GM18505 (cell line): ENCODE data around the gene ARMC6.

Experiments
- ATAC-seq: cut with Tn5 transposase; IDR thresholded peaks from one replicate; pipeline ENCODE4 v1.9.1; 2021; ENCODE audit not compliant: unreplicated experiment
- POLR2A ChIP-seq: IDR thresholded peaks from 4 replicates; pipeline ENCODE4 v1.6.1; 2011; ENCODE audit warnings: borderline replicate concordance; ENCODE audit not compliant: insufficient read depth, insufficient read length; ENCODE audit errors: extremely low read depth

ARMC6 gene

DNA sequence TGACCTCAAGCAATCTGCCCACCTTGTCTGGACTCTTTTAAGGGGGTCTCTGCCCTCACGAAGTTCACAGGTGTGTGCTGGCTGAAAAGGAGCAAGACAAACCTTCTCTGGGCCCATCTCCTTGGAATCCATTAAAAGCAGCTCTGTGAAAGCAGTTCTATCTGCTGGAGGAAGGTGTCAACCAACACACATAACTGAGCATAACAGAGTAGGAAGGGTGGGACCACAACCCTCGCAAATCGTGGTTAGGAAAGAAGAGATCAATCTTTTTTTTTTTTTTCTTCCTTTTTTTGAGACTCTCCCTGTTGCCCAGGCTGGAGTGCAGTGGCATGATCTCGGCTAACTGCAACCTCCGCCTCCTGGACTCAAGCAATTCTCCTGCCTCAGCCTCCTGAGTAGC, 1.5 kb upstream of the ARMC6 start:
- no peak for ATAC-seq
- TF ChIP-seq POLR2A = no peak

GRCh38 chr19:19032420-19033175, 805 bp upstream of the ARMC6 start:
- peak; percentile 29 for TF ChIP-seq POLR2A
- peak; percentile 25 for ATAC-seq

DNA sequence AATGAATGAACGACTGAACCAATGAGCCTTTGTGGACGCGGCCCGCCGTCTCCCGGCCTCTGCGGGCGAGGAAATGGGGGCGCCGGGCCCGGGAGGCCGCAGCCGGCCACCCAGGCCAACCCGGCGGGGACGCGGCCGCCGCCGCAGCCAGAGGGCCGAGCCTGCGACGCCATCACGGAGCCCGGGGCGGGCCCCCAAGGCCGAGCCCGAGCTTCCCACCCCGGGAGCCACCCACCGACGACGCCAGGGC, 302 bp upstream of the ARMC6 start:
- ATAC-seq = no peak

GRCh38 chr19:19034204-19034624, 811 bp downstream of the ARMC6 start:
- ATAC-seq = no peak
- no peak for TF ChIP-seq POLR2A

More for the DNA sequence above, 302 bp upstream of the ARMC6 start:
- no peak for TF ChIP-seq POLR2A

DNA sequence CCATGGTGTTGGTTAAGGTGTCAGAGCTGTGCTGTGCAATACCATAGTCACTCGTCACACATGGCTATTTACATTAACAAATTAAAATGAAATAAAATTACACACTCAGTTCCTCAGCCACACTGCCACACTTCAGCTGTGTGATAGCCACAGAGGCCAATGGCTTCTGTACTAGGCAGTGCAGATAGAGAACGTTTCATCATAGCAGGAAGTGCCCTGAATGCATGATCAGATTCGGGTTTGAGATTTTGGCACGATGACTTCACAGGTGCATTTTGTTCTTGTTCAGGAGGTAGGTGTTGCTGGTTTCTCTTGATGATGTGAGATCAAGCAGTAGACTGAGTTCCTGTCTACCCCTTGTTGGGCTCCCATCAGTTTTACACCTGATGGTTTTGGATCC, 6.5 kb downstream of the ARMC6 start:
- ATAC-seq = no peak
- no peak for TF ChIP-seq POLR2A

DNA sequence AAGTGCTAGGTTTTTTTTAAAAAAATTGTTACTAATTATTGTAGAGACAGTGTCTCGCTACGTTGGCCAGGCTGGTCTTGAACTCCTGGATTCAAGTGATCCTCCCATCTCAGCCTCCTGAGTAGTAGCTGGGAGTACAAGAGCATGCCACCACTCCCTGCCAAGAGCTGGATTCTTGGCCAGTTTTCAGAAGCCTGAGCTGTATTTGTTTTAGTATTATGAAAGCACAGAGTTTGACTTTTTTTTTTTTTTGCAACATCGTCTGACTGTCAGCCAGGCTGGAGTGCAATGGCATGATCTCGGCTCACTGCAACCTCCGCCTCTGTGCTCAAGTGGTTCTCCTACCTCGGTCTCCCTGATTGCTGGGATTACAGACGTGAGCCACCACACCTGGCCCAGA, 7.0 kb downstream of the ARMC6 start:
- no peak for TF ChIP-seq POLR2A
- no peak for ATAC-seq

DNA sequence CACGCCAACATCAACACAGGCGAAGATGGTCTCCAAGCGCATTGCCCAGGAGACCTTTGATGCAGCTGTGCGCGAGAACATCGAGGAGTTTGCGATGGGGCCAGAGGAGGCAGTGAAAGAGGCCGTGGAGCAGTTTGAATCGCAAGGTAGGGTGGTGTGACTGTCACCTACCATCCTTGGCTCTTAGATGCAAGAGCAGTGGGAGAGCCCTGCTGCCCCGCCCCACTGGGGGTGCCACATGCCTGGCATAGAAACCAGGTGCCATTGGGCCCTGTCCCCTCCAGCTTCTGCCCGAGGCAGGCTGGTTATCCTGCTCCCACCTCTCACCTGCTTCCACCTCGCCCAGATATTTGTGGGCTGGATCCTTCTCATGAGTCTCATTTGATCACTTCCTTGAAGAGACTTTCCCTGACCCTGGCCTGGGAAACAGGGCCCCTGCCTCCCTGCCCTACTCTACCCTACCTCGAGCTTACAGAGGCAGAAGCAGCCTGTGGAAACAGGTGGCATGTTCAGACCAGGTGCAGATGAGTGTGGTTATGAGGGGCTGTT, 9.4 kb downstream of the ARMC6 start:
- TF ChIP-seq POLR2A = no peak
- no peak for ATAC-seq

- ATAC-seq = no peak
- TF ChIP-seq POLR2A = no peak
Measured at GRCh38 chr19:19043481-19043880, 10.1 kb downstream of the ARMC6 start.

- TF ChIP-seq POLR2A = no peak
- no peak for ATAC-seq
Measured at GRCh38 chr19:19043881-19044280, 10.5 kb downstream of the ARMC6 start.

DNA sequence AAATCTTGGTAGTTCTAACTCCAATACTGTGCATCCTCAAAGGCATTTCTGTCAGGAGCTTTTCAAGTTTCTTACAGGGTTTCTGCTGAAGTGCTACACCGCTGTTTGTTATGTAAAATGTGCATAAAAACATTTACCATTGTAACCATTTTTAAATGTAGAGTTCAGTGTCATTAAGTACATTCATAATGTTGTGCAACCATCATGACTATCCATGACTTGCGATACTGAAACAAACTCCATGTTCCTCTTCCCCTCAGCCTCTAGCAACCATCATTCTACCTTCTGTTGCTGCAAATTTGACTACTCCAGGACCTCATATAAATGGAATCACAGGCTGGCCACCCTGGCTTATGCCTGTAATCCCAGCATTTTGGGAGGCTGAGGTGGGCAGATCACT, 16.0 kb downstream of the ARMC6 start:
- TF ChIP-seq POLR2A = no peak
- ATAC-seq = no peak

DNA sequence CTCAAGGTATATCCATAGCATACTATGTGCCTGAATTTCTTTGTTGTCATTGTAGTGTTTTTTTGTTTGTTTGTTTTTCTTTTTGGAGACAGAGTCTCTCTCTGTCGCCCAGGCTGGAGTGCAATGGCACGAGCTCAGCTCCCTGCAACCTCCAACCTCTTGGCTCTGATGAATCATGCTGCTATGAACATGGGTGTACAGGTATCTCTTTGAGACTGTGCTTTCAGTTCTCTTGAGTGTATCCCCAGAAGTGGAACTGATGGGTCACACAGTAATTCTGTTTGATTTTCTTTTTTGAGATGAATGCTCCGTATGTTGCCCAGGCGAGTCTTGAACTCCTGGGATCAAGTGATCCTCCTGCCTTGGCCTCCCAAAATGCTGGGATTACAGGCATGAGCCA, 16.7 kb downstream of the ARMC6 start:
- no peak for TF ChIP-seq POLR2A
- ATAC-seq = no peak

DNA sequence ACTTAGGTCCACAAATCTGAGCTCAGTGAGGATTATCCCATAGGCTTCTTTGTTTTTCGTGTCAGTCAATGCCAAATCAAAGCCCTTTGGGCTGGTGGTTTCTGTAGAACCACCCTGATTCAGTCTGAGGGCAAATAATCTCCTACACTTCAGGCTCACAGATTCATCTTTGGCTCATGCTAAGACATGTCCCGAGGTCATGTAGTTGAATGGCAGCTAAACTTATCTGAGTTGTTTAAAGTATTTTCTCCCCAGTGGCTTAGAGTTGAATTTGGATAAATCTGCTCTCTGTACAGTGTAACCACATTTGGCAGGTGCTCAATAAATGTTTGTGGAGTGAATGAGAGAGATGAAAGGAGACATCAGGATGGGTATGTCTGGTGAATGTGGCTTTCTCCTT, 17.3 kb downstream of the ARMC6 start:
- no peak for TF ChIP-seq POLR2A
- ATAC-seq = no peak

DNA sequence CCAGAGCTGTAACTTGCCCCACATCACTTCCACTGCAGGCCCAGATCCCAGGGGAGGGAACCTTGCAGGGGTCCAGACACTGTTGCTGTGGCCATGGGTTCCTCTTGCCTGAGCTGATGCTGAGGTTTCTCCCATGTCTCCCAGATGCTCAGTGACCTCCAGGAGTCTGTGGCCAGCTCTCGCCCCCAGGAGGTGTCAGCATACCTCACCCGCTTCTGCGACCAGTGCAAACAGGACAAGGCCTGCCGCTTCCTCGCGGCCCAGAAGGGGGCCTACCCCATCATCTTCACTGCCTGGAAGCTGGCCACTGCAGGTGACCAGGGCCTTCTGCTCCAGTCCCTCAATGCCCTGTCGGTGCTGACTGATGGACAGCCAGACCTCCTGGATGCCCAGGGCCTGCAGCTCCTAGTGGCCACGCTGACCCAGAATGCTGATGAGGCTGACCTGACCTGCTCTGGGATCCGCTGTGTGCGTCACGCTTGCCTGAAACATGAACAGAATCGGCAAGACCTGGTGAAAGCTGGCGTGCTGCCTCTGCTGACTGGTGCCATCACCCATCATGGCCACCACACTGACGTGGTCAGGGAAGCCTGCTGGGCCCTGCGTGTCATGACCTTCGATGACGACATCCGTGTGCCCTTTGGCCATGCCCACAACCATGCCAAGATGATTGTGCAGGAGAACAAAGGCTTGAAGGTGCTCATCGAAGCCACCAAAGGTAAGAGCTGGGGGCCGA, 18.2 kb downstream of the ARMC6 start:
- ATAC-seq = no peak
- TF ChIP-seq POLR2A = no peak

DNA sequence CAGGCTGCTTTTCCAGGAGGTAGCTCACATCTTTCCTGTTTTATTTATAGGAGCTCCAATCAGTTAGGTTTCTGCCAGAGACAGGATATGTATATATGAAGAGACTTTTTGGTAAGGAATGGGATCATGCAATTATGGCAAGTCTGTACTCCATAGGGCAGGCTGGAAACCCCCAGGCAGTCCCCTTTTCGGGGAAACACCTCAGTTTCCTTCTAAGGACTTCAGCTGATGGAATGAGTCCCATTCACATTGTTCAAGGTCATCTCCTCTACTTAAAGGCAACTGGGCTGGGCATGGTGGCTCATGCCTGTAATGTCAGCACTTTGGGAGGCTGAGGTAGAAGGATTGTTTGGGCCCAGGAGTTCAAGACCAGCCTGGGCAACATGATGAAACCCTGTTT, 19.5 kb downstream of the ARMC6 start:
- ATAC-seq = no peak
- TF ChIP-seq POLR2A = no peak

DNA sequence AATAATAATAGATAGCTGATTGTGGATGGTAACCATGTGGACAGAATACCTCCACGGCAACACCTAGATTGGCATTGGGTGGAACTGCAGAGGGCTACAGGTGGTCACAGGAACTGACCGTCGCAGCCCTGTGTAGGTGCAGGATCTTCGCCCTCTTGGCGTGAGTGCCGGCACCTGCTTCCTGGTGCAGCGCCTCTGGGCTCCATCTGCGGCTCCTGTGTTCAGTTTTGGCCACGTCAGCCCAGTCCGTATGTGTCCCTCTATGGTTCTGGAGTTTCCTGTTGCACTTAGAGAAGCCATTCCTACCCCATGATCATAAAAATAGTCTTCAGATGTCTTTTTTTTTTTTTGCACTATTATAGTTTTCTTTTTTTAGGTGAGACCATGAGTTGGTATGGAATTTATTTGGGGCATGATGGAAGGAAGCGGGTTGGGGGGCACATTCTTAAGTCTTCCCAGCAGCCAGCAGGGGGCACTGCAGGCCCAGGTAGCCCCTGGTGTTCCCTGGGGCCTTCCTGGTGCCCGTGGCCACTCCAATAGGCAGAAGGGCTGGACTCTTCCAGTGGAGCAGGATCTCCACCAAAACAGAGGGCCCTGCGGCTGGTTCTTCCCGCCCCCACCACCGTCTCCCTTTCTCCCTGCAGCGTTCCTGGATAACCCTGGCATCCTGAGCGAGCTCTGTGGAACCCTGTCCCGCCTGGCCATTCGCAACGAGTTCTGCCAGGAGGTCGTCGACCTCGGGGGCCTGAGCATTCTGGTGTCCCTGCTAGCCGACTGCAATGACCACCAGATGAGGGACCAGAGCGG, 20.3 kb downstream of the ARMC6 start:
- TF ChIP-seq POLR2A = no peak
- no peak for ATAC-seq
